Medulla oblongata (tissue), 1 donor: ENCODE data around the gene CLDND2.

ENCODE experiments used
- DNase-seq: peaks from one replicate; pipeline ENCODE4 v3.0.0-alpha.2; 2015; ENCODE audit errors: extremely low spot score

The CLDND2 gene

GRCh38 chr19:51331193-51331592 is 37.6 kb downstream of the CLDND2 start:
- no peak for DNase-seq

DNA sequence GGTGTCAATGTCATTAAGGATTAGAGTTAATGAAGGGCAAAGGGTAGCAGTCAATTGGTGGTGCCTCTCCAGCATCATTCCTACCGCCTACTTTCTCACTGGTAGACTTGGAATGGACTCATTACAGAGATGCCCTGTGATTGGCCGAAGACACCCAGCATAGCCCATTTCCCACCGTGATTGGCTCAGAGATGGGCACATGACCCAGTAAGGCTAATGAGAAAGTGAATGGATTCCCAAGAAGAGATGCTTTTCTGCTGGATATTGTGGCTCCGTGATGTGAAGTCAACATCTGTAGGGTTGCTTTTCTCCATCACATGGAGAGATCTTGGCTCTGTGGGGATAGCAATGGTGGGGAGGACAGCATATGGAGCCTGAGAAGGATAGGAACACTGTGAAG is 38.4 kb downstream of the CLDND2 start:
- no peak for DNase-seq

DNA sequence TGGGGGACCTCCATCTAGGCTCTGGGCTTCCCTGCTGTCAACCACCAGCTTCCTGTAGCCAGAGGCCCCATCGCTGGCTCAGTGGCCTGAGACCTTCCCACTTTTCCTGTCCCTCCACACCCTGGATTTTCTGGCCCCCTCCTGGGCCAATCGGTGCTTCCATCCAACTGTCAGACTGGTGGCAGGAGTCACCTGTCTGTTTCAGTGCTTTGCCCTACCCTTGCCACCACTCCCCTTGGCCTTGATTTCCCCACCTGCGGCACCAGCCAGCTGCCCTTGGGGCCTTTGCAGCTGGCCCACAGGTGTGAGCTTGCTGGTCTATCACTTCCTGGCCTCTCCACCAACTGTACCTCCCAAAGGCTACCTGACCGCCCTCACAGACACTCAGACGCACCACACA is 39.4 kb downstream of the CLDND2 start:
- no peak for DNase-seq

DNA sequence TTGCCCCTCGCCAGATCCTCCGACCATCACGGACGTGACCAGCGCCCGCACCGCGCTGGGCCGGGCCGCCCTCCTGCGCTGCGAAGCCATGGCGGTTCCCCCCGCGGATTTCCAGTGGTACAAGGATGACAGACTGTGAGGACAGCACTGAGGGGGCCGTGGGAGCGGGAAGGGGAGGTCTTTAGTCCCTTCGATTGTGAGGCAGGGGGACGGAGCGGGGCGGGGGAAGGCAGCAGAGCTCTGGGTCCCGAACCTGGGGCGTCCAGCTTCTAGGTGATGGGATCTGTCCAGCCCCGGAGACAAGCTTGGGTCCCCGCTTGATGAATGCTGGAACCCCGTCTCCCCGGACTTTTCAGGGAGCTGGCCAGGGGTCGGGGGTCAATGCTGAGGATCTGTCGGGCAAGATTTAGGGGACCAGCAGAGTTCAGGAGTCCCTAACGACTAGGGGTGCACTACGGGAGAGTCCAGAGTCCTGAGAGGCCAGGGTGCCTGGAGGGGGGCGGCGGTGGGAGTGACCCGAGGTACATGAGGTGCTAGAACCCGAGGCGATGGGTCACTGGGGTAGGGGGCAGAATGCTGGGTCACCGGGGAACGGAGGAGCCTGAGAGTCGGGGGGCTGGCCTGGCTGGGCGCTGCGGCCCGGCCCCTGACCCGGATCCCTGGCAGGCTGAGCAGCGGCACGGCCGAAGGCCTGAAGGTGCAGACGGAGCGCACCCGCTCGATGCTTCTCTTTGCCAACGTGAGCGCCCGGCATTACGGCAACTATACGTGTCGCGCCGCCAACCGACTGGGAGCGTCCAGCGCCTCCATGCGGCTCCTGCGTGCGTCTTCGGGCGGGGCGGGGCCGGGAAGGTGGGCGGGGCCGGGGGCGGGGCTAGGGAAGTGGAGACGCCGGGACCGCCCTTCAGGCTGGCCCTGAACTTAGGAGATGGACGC is 41.5 kb downstream of the CLDND2 start:
- no peak for DNase-seq

GRCh38 chr19:51326216-51327065 is 42.4 kb downstream of the CLDND2 start:
- no peak for DNase-seq

- no peak for DNase-seq
Measured at GRCh38 chr19:51325161-51325976, 43.4 kb downstream of the CLDND2 start.

DNA sequence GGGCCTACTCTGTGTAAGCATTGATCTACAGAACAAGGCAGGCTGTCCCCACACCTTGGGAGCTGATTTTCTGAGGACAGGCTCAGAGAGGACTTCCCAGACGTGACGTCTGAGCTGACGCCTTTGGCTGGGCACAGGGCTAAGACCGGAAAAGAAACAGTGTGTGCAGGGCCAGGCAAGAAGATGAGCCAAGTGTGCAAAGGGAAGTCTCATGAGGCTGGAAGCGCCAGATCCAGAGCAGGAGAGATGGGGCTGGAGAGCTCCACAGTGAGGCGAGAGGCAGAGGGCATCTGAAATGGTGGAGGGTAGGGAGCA is 44.7 kb downstream of the CLDND2 start:
- DNase-seq = no peak

- no peak for DNase-seq
Measured at GRCh38 chr19:51323481-51324166, 45.2 kb downstream of the CLDND2 start.

GRCh38 chr19:51321799-51322198 is 47.0 kb downstream of the CLDND2 start:
- DNase-seq = no peak

GRCh38 chr19:51320280-51320657 is 48.5 kb downstream of the CLDND2 start:
- DNase-seq = no peak

- DNase-seq = no peak
Measured at GRCh38 chr19:51319649-51320279, 49.0 kb downstream of the CLDND2 start.

DNA sequence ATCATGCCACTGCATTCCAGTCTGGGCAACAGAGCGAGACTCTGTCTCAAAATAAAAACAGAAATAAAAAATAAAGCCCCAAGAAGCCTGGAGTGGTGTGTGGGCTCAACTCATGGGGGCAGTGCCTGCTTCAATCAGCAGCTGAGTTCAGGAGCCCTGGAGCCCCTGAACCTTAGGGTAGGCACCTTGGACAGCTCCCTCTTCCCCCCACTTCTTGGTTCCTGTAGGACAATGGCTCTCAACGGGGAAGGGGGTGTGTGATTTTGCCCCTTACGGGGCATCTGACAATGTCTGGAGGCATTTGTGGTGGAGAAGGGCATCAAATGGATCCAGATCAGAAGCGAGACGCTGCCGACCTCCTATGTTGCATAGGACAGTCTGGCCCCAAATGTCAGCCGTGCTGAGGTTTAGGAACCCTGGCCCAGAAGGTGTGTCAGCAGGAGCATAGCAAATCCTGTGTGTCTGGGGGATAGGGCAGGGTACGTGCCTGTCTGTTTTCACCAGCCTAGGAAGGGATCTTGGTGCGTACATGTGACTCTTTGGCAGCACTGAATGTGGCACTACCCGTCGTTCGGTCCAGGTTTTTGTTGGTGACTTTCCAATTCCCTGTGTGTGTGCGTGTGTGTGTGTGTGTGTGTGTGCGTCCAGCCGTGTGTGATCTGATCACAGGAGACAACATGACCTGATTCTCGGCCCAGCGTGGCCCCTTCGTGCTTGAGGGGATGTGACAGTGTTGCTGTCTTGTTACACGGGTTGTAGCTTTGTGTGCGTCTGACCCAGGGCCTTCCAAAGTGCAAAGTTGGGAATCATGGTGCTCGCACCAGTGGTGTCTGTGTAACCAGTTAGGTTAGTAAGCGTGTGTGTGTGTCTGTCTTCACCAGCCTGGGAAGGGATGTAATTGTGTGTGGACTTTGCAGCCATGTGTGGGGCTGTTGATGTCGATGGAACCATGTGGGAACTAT is 49.8 kb downstream of the CLDND2 start:
- DNase-seq = no peak

DNA sequence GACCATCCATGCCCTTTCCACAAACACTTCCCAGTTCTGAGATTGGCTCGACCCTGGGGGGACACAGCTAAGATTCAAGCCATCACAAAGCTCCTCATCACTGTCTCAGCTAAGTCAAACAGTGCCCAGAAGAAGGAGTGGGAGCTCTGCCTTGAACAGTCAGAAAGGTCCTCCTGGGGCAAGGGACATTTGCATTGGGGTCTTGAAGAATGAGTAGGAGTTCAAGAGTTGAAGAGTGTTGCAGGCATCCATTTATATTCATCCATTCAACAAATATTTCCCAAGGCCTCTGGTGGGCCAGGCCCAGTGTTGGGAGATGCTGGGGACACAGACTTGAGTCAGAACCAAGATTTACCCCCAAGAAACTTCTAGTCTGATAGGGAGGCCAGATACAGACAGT is 50.8 kb downstream of the CLDND2 start:
- DNase-seq = no peak

DNA sequence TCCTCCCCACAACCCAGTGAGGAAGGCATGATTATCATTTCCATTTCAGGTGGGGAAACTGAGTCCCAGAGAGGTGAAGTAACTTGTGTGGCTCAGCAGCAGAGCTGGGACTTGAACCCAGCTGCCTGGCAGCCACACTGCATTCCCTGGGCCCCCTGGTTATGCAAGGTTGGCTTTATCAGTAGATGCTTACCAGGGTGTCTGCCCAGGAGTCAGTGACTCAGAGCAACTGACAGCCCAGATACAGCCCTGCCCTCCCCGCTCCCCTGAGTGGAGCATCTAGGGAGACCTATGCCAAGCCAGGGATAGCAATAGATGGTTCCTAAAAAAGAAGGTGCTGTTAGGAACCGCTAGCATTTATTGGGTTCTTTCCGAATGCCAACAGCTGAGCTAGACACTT is 51.4 kb downstream of the CLDND2 start:
- no peak for DNase-seq
